Neural progenitor cell (in vitro differentiated cells): ENCODE results near the gene MSANTD3.

Experiments
- CTCF ChIP-seq: fragments of 200-600 bp; sonication (generic); IDR thresholded peaks from 2 replicates; pipeline ENCODE4 v1.5.1; 2017; ENCODE audit warnings: antibody characterized with exemption, mild to moderate bottlenecking
- EZH2 ChIP-seq: fragments of 200-600 bp; sonication (generic); IDR thresholded peaks from 2 replicates; pipeline ENCODE4 v1.6.1; 2017; ENCODE audit warnings: antibody characterized with exemption, mild to moderate bottlenecking, moderate library complexity
- EZH2phosphoT487 ChIP-seq: fragments of 200-600 bp; sonication (generic); IDR thresholded peaks from 2 replicates; pipeline ENCODE4 v1.6.1; 2017; ENCODE audit warnings: antibody characterized with exemption

DNA sequence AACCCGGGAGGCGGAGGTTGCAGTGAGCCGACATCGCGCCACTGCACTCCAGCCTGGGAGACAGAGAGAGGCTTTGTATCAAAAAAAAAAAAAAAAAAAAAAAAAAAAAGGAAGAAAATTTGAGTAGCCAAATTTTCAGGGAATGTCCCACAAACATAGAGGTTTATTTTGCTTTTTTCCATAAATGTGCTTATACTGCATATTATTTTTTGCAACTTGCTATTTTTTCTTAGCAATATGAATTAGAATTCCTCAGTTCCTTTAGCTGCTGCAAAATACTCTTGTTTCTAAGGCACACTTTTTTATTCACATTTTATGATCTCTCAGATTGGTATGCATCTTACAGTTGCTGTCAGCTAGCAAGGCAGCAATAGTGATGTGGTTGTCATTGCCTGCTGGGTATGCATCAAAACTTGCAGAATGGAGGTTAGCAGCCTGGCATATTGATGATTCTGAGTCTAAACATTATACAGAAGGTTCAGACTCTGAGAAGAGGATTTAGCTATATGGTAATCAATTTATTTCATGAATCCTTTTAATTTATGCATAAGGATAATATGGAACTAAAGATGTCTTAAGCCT is 13.0 kb upstream of the MSANTD3 start:
- TF ChIP-seq CTCF, result no peak
- no peak for TF ChIP-seq EZH2phosphoT487
- TF ChIP-seq EZH2, result no peak
